ENCODE measurements around the gene HSPA12B.

The HSPA12B gene

GRCh38 chr20:3732327-3733118 is at the start of gene HSPA12B:
HSPA12B (plus strand) TSS chr20:3732685; CDS start chr20:3738675, 5,990 bp downstream.
- peaks cover 37% of the 10 kb centered on the region for H3K27me3 ChIP-seq (ENCODE audit: control insufficient read depth, insufficient read depth, low read length)
- peak within 1 kb of the TSS; percentile 48 for H3K4me3 ChIP-seq (ENCODE audit: low read depth, low read length)

GRCh38 chr20:3685341-3685740 is 47.1 kb upstream of the HSPA12B start:
- Histone ChIP-seq H3K4me3 (ENCODE audit: low read depth, low read length) (no peak overlapping the region), H3K9ac (ENCODE audit: low read depth, low read length) (no peak overlapping the region), H3K9me3 (ENCODE audit: control insufficient read depth, insufficient read depth, low read length) (no peaks in the 10 kb centered on the region), H3K4me1 (ENCODE audit: control insufficient read depth, insufficient read depth, low read length) (peaks cover 22% of the 10 kb centered on the region), H3K36me3 (ENCODE audit: control insufficient read depth, insufficient read depth, low read length) (no peaks in the 10 kb centered on the region), H3K27me3 (ENCODE audit: control insufficient read depth, insufficient read depth, low read length) (peaks cover 21% of the 10 kb centered on the region), H3K27ac (ENCODE audit: low read depth, low read length) (no peak overlapping the region)

More at GRCh38 chr20:3732327-3733118, at the start of gene HSPA12B:
- no peak within 1 kb of the TSS for H3K27ac ChIP-seq (ENCODE audit: low read depth, low read length)
- H3K9ac ChIP-seq (ENCODE audit: low read depth, low read length): no peak within 1 kb of the TSS
- no peaks in the 10 kb centered on the region; the same call in 1 of the 2 replicates for H3K4me1 ChIP-seq (ENCODE audit: control insufficient read depth, insufficient read depth, low read length)
- H3K9me3 ChIP-seq (ENCODE audit: control insufficient read depth, insufficient read depth, low read length): no peaks in the 10 kb centered on the region
- no peaks in the 10 kb centered on the region for H3K36me3 ChIP-seq (ENCODE audit: control insufficient read depth, insufficient read depth, low read length)

- no peak overlapping the region for H3K4me3 ChIP-seq (ENCODE audit: low read depth, low read length)
- no peaks in the 10 kb centered on the region for H3K9me3 ChIP-seq (ENCODE audit: control insufficient read depth, insufficient read depth, low read length)
- peaks cover 11% of the 10 kb centered on the region for H3K27me3 ChIP-seq (ENCODE audit: control insufficient read depth, insufficient read depth, low read length)
- peaks cover 11% of the 10 kb centered on the region for H3K4me1 ChIP-seq (ENCODE audit: control insufficient read depth, insufficient read depth, low read length)
- no peak overlapping the region for H3K9ac ChIP-seq (ENCODE audit: low read depth, low read length)
- no peak overlapping the region for H3K27ac ChIP-seq (ENCODE audit: low read depth, low read length)
- H3K36me3 ChIP-seq (ENCODE audit: control insufficient read depth, insufficient read depth, low read length): no peaks in the 10 kb centered on the region
These were observed 46.1 kb upstream of the HSPA12B start for GRCh38 chr20:3686421-3686820.

- H3K27ac ChIP-seq (ENCODE audit: low read depth, low read length): no peak overlapping the region
- H3K36me3 ChIP-seq (ENCODE audit: control insufficient read depth, insufficient read depth, low read length): no peaks in the 10 kb centered on the region
- no peaks in the 10 kb centered on the region for H3K9me3 ChIP-seq (ENCODE audit: control insufficient read depth, insufficient read depth, low read length)
- H3K4me1 ChIP-seq (ENCODE audit: control insufficient read depth, insufficient read depth, low read length): peaks cover 11% of the 10 kb centered on the region
- peaks cover 7% of the 10 kb centered on the region for H3K27me3 ChIP-seq (ENCODE audit: control insufficient read depth, insufficient read depth, low read length)
- H3K4me3 ChIP-seq (ENCODE audit: low read depth, low read length): no peak overlapping the region
- H3K9ac ChIP-seq (ENCODE audit: low read depth, low read length): no peak overlapping the region
These were observed 45.6 kb upstream of the HSPA12B start for GRCh38 chr20:3686867-3687321.

GRCh38 chr20:3687655-3688054 is 44.8 kb upstream of the HSPA12B start:
- H3K9ac ChIP-seq (ENCODE audit: low read depth, low read length): no peak overlapping the region
- H3K4me1 ChIP-seq (ENCODE audit: control insufficient read depth, insufficient read depth, low read length): peaks cover 11% of the 10 kb centered on the region
- H3K4me3 ChIP-seq (ENCODE audit: low read depth, low read length): no peak overlapping the region
- H3K27me3 ChIP-seq (ENCODE audit: control insufficient read depth, insufficient read depth, low read length): peaks cover under 1% of the 10 kb centered on the region
- H3K27ac ChIP-seq (ENCODE audit: low read depth, low read length): no peak overlapping the region
- H3K36me3 ChIP-seq (ENCODE audit: control insufficient read depth, insufficient read depth, low read length): no peaks in the 10 kb centered on the region
- H3K9me3 ChIP-seq (ENCODE audit: control insufficient read depth, insufficient read depth, low read length): no peaks in the 10 kb centered on the region

- Histone ChIP-seq H3K27ac (ENCODE audit: low read depth, low read length) (no peak overlapping the region), H3K4me3 (ENCODE audit: low read depth, low read length) (no peak overlapping the region), H3K27me3 (ENCODE audit: control insufficient read depth, insufficient read depth, low read length) (no peaks in the 10 kb centered on the region; the same call in none of the 2 replicates), H3K36me3 (ENCODE audit: control insufficient read depth, insufficient read depth, low read length) (no peaks in the 10 kb centered on the region), H3K4me1 (ENCODE audit: control insufficient read depth, insufficient read depth, low read length) (peaks cover 3% of the 10 kb centered on the region; the same call in 1 of the 2 replicates), H3K9ac (ENCODE audit: low read depth, low read length) (no peak overlapping the region), H3K9me3 (ENCODE audit: control insufficient read depth, insufficient read depth, low read length) (no peaks in the 10 kb centered on the region)
These were observed 42.5 kb upstream of the HSPA12B start for GRCh38 chr20:3689978-3690377.

- H3K4me1 ChIP-seq (ENCODE audit: control insufficient read depth, insufficient read depth, low read length): no peaks in the 10 kb centered on the region
- no peak overlapping the region for H3K9ac ChIP-seq (ENCODE audit: low read depth, low read length)
- no peaks in the 10 kb centered on the region; the same call in none of the 2 replicates for H3K27me3 ChIP-seq (ENCODE audit: control insufficient read depth, insufficient read depth, low read length)
- H3K9me3 ChIP-seq (ENCODE audit: control insufficient read depth, insufficient read depth, low read length): no peaks in the 10 kb centered on the region
- no peaks in the 10 kb centered on the region for H3K36me3 ChIP-seq (ENCODE audit: control insufficient read depth, insufficient read depth, low read length)
- no peak overlapping the region for H3K4me3 ChIP-seq (ENCODE audit: low read depth, low read length)
- no peak overlapping the region for H3K27ac ChIP-seq (ENCODE audit: low read depth, low read length)
These were observed 42.1 kb upstream of the HSPA12B start for GRCh38 chr20:3690413-3690812.

GRCh38 chr20:3691306-3691705 is 41.2 kb upstream of the HSPA12B start:
- H3K9ac ChIP-seq (ENCODE audit: low read depth, low read length): no peak overlapping the region
- H3K36me3 ChIP-seq (ENCODE audit: control insufficient read depth, insufficient read depth, low read length): no peaks in the 10 kb centered on the region
- no peaks in the 10 kb centered on the region for H3K4me1 ChIP-seq (ENCODE audit: control insufficient read depth, insufficient read depth, low read length)
- H3K4me3 ChIP-seq (ENCODE audit: low read depth, low read length): no peak overlapping the region
- peaks cover under 1% of the 10 kb centered on the region; the same call in 1 of the 2 replicates for H3K9me3 ChIP-seq (ENCODE audit: control insufficient read depth, insufficient read depth, low read length)
- H3K27me3 ChIP-seq (ENCODE audit: control insufficient read depth, insufficient read depth, low read length): no peaks in the 10 kb centered on the region
- no peak overlapping the region for H3K27ac ChIP-seq (ENCODE audit: low read depth, low read length)

GRCh38 chr20:3691897-3692296 is 40.6 kb upstream of the HSPA12B start:
- H3K4me3 ChIP-seq (ENCODE audit: low read depth, low read length): no peak overlapping the region
- H3K4me1 ChIP-seq (ENCODE audit: control insufficient read depth, insufficient read depth, low read length): no peaks in the 10 kb centered on the region
- peaks cover 4% of the 10 kb centered on the region; the same call in 1 of the 2 replicates for H3K9me3 ChIP-seq (ENCODE audit: control insufficient read depth, insufficient read depth, low read length)
- no peaks in the 10 kb centered on the region for H3K36me3 ChIP-seq (ENCODE audit: control insufficient read depth, insufficient read depth, low read length)
- H3K27ac ChIP-seq (ENCODE audit: low read depth, low read length): no peak overlapping the region
- H3K9ac ChIP-seq (ENCODE audit: low read depth, low read length): no peak overlapping the region
- no peaks in the 10 kb centered on the region for H3K27me3 ChIP-seq (ENCODE audit: control insufficient read depth, insufficient read depth, low read length)

- Histone ChIP-seq H3K27ac (ENCODE audit: low read depth, low read length) (no peak overlapping the region), H3K4me3 (ENCODE audit: low read depth, low read length) (no peak overlapping the region), H3K4me1 (ENCODE audit: control insufficient read depth, insufficient read depth, low read length) (no peaks in the 10 kb centered on the region), H3K9me3 (ENCODE audit: control insufficient read depth, insufficient read depth, low read length) (peaks cover 4% of the 10 kb centered on the region; the same call in 1 of the 2 replicates), H3K9ac (ENCODE audit: low read depth, low read length) (no peak overlapping the region), H3K27me3 (ENCODE audit: control insufficient read depth, insufficient read depth, low read length) (no peaks in the 10 kb centered on the region), H3K36me3 (ENCODE audit: control insufficient read depth, insufficient read depth, low read length) (no peaks in the 10 kb centered on the region)
These were observed 39.7 kb upstream of the HSPA12B start for GRCh38 chr20:3692706-3693294.

- H3K9ac ChIP-seq (ENCODE audit: low read depth, low read length): no peak overlapping the region
- no peaks in the 10 kb centered on the region for H3K4me1 ChIP-seq (ENCODE audit: control insufficient read depth, insufficient read depth, low read length)
- H3K36me3 ChIP-seq (ENCODE audit: control insufficient read depth, insufficient read depth, low read length): no peaks in the 10 kb centered on the region
- no peak overlapping the region for H3K27ac ChIP-seq (ENCODE audit: low read depth, low read length)
- no peaks in the 10 kb centered on the region for H3K27me3 ChIP-seq (ENCODE audit: control insufficient read depth, insufficient read depth, low read length)
- no peak overlapping the region for H3K4me3 ChIP-seq (ENCODE audit: low read depth, low read length)
- H3K9me3 ChIP-seq (ENCODE audit: control insufficient read depth, insufficient read depth, low read length): peaks cover 4% of the 10 kb centered on the region; the same call in 1 of the 2 replicates
These were observed 39.1 kb upstream of the HSPA12B start for GRCh38 chr20:3693376-3693775.

All from HUES48 (cell line).